AG09309 (cell line): ENCODE data around the gene ATP8B2.

Source experiments
- DNase-seq: peaks from one replicate; pipeline ENCODE4 v3.0.0-alpha.2; 2010; ENCODE audit warnings: low read depth
- H3K4me3 ChIP-seq: 2 replicates; pipeline ENCODE4 v1.5.1; 2011; ENCODE audit warnings: mild to moderate bottlenecking, low read depth, low read length, moderate library complexity; ENCODE audit not compliant: control insufficient read depth
- TF ChIP-seq, protein P1 (sequence below): IDR thresholded peaks from 2 replicates; pipeline ENCODE4 v1.5.1; 2011; ENCODE audit warnings: mild to moderate bottlenecking, low read depth, low read length, inconsistent platforms; ENCODE audit not compliant: insufficient read depth, control insufficient read depth; ENCODE audit errors: missing control alignments

ATP8B2 gene

DNA sequence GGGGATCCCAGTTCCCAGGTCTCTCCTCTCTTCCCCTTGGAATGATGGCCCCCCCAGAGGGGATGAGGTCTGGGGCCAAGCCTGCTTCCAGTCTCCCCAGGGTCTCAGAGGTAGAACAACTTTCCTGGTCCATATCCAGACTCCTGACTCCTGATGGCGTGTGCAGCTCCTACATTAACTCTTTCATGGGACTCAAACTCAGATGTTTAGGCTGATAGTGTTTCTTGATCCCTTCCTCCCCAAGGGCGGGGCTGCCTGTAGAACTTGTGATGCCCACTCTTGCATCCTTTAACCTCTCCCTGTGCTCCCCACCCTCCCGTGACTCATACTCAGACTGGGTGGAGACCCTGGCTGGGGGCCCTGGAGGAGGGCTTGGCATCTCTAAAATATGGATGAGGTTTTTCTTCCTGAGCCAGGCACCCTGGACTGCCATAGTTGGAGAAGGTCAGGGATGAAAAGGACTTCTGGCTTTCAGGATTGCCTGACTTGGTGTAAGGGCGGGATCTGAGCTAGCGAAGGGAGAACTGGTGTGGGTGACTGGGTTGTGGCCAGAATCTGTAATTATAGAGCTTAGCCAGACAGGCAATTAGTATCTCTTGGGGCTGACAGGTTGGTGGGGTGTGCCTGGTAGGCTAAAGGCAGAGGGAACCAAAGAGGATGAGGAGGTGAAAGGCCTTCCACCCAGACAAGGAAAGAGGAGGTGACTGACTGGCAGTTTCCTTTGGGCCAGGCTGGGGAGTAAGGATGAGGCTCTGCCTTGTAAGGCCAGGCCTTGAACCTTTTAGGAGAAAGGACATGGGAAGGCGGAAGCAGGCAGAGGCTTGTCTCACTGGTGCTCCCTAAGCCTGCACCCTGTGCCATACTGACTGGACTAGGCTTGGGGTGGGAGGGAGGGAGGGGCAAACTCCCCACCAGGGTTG lies 1.5 kb downstream of the ATP8B2 start:
- peak overlapping the region; percentile 96 for H3K4me3 ChIP-seq
- peak; percentile 57 for DNase-seq
- TF ChIP-seq, protein P1, sequence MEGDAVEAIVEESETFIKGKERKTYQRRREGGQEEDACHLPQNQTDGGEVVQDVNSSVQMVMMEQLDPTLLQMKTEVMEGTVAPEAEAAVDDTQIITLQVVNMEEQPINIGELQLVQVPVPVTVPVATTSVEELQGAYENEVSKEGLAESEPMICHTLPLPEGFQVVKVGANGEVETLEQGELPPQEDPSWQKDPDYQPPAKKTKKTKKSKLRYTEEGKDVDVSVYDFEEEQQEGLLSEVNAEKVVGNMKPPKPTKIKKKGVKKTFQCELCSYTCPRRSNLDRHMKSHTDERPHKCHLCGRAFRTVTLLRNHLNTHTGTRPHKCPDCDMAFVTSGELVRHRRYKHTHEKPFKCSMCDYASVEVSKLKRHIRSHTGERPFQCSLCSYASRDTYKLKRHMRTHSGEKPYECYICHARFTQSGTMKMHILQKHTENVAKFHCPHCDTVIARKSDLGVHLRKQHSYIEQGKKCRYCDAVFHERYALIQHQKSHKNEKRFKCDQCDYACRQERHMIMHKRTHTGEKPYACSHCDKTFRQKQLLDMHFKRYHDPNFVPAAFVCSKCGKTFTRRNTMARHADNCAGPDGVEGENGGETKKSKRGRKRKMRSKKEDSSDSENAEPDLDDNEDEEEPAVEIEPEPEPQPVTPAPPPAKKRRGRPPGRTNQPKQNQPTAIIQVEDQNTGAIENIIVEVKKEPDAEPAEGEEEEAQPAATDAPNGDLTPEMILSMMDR: no peak

DNA sequence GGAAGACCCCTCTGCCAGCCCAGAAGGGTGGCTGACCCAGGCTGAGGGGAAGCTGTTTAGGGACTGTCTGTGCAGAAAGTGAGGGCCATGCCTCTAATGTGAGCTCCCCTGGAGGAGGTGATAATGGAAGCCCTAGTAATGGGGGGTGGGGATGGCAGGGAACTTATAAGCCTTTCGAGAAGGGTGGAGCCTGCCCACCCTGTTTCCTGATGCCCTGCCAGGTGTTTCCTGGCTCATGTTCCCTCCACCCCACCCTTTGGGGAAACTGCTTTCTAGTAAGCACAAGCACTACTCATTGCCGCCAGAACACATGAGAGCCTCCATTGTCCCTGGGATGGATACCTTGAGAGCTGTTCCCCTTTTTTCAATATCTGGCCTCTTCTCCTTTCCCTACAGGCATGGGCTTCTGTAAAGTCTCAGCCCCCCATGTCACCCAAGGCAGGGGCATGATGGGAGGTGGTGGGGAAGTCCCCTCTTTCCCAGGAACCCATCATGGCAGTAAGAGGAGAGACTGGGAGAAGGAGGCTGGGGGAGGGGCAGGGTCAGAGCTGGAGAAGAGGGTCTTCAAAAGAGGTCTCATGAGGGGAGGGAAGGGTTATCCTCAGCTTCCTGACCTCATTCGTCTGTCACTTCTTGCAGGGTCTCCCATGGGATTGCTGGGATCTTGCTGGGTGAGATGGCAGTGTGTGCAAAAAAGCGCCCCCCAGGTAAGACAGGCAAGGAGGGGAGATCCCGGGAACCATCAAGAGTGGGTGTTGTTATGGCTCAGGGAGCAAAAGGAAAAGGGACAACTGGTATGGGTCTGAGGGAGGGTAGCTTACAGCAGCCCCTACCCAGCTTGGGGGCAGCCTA lies 2.4 kb downstream of the ATP8B2 start:
- DNase-seq: no peak
- H3K4me3 ChIP-seq: peak overlapping the region; percentile 96

DNA sequence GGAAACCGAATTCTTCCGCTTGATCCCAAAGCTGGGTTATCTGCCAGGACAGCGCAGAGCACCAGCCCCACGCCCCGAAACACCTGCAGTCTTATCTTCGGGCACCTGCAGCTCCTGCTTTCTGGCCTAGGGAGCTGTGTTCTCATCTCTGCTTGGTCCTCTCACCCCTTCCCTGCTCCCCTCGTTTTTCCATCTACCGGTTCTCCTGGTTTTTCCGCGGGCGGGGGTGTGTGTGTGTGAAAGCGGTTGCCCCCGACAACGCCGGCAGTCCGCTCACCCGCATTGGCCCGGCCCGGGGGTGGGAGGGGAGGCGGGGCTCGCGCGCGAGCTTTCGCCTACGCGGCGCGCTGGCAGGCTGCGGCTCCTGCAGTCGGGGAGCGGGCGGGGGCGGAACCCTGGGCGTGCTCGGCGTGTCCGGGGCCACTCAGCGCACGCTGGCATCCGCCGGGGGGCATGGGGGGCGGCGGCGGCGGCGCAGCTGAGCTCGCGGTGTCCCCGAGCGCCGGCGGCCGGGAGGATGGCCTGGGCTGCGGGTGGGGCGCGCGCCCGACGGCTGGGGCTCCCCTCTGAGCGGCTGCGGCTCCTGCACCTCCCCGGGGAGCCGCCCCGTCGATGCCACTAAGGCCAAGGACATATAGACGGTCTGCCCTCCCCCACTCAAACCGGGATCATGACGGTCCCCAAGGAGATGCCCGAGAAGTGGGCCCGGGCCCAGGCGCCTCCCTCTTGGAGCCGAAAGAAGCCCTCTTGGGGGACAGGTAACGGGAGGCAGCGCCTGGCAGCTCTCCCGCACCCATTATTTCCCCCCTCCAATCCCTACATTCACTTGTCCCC lies 3.2 kb downstream of the ATP8B2 start:
- peak overlapping the region; percentile 96 for H3K4me3 ChIP-seq
- no peak for DNase-seq
- TF ChIP-seq, protein P1: no peak

More for the DNA sequence above, 2.4 kb downstream of the ATP8B2 start:
- TF ChIP-seq, protein P1: no peak

DNA sequence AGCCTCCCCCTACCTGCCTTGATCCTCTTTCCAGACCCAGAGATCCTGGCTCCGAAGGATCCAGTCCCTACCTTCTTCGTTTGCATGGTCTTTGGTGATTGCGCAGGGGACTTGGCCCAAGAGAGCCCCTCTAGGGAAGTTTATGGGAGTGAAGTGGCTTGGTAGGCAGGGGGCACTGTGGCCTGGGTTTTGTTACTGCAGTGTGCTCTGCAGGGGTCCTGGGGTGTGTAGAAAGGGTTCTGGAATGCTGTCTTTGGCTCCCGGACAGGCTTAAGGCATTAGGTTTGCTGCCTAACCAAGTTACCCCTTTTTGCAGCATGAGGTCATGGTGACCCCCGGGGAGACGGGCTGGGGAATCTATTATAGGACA lies 3.8 kb downstream of the ATP8B2 start:
- TF ChIP-seq, protein P1: peak; percentile 48
- DNase-seq: no peak
- peak overlapping the region; percentile 46 for H3K4me3 ChIP-seq

DNA sequence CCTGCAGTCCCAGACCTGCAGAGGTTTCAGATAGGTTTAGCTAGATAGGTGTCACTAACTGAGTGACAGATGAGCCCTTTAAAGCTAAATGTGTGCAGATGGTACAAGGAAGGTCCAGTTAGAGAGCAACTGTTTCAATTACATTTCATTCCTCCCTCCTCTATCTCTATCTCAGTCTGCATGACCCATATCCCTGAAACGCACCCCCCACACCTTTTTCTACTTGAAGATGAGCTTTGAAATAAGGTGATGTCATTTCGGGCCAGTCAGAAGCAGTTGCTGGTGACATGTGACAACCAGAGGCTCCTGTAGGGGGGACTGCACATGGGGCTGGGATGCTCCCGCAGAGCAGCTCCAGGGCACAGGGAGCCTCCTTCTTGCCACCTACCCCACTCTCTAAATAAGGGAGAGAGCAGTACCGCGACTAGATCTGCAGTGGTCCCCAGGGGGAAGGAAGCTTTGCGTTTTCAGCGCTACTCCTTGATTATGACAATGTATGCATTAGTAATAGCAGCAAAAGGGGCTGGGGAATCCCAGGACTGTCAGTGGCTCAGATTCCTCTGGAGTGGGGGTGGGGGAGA lies 4.3 kb downstream of the ATP8B2 start:
- TF ChIP-seq, protein P1: no peak
- DNase-seq: no peak
- H3K4me3 ChIP-seq: no peak overlapping the region
